ENCODE results near the gene GPX2. TPM values are rescaled to one million over a fixed set of nuclear protein-coding genes. Genes with fewer than 3 reads are reported as not detected.

Gene GPX2
- total RNA-seq, 2 donors from 2014 or later: 489 to 682 TPM

- DNase-seq: peak; percentile 51
- no peak overlapping the region for H3K4me3 ChIP-seq
Observed at GRCh38 chr14:64983439-64984310, 41.1 kb upstream of the GPX2 start.

GRCh38 chr14:64979336-64980074, 37.0 kb upstream of the GPX2 start:
- no peaks in the 10 kb centered on the region for H3K9me3 ChIP-seq
- no peaks in the 10 kb centered on the region for H3K27me3 ChIP-seq
- H3K36me3 ChIP-seq: no peaks in the 10 kb centered on the region
- H3K27ac ChIP-seq: no peak overlapping the region
- no peak overlapping the region for H3K4me3 ChIP-seq
- no peaks in the 10 kb centered on the region for H3K4me1 ChIP-seq
- DNase-seq: no peak
- H3K9ac ChIP-seq (ENCODE audit: low read depth in 2 of 2, low read length in 2 of 2): no peak overlapping the region
- no peak for TF ChIP-seq CTCF (IDR thresholded peaks at IDR 0.05)
- intact Hi-C loops (cut with DNase I): loop anchor here (5.0 to 10.0 kb wide), 2 partner anchors 65 to 152 kb away; partner anchors contain the start of gene CHURC1

More at GRCh38 chr14:64983439-64984310, 41.1 kb upstream of the GPX2 start:
- TF ChIP-seq CTCF (IDR thresholded peaks at IDR 0.05): peak; percentile 68
- Histone ChIP-seq H3K4me1 (peaks cover 9% of the 10 kb centered on the region), H3K27me3 (no peaks in the 10 kb centered on the region), H3K27ac (no peak overlapping the region), H3K9ac (ENCODE audit: low read depth in 2 of 2, low read length in 2 of 2) (no peak overlapping the region), H3K36me3 (no peaks in the 10 kb centered on the region), H3K9me3 (no peaks in the 10 kb centered on the region)
- intact Hi-C loops (cut with DNase I): loop anchor here (5.0 to 10.0 kb wide), 2 partner anchors 69 to 156 kb away; partner anchors contain the start of gene CHURC1

GRCh38 chr14:64974563-64974962, 32.0 kb upstream of the GPX2 start:
- peak overlapping the region in 1 of 2 donors; percentile 28 for H3K9ac ChIP-seq (ENCODE audit: low read depth in 2 of 2, low read length in 2 of 2)
- no peak overlapping the region for H3K27ac ChIP-seq
- H3K4me3 ChIP-seq: no peak overlapping the region
- intact Hi-C loops (cut with DNase I): no loop called here
- no peaks in the 10 kb centered on the region for H3K27me3 ChIP-seq
- no peak for TF ChIP-seq CTCF (IDR thresholded peaks at IDR 0.05)
- H3K9me3 ChIP-seq: no peaks in the 10 kb centered on the region
- H3K36me3 ChIP-seq: no peaks in the 10 kb centered on the region
- H3K4me1 ChIP-seq: no peaks in the 10 kb centered on the region
- DNase-seq: no peak

GRCh38 chr14:64973826-64974225, 31.3 kb upstream of the GPX2 start:
- Histone ChIP-seq H3K4me3 (no peak overlapping the region), H3K9ac (ENCODE audit: low read depth in 2 of 2, low read length in 2 of 2) (no peak overlapping the region), H3K27ac (no peak overlapping the region), H3K36me3 (no peaks in the 10 kb centered on the region), H3K4me1 (no peaks in the 10 kb centered on the region), H3K27me3 (no peaks in the 10 kb centered on the region), H3K9me3 (no peaks in the 10 kb centered on the region)
- no peak for DNase-seq
- no peak for TF ChIP-seq CTCF (IDR thresholded peaks at IDR 0.05)
- intact Hi-C loops (cut with DNase I): no loop called here

GRCh38 chr14:64973026-64973442, 30.5 kb upstream of the GPX2 start:
- Histone ChIP-seq H3K4me3 (no peak overlapping the region), H3K27ac (no peak overlapping the region), H3K9me3 (no peaks in the 10 kb centered on the region), H3K4me1 (no peaks in the 10 kb centered on the region), H3K9ac (ENCODE audit: low read depth in 2 of 2, low read length in 2 of 2) (no peak overlapping the region), H3K27me3 (no peaks in the 10 kb centered on the region), H3K36me3 (no peaks in the 10 kb centered on the region)
- intact Hi-C loops (cut with DNase I): no loop called here
- TF ChIP-seq CTCF (IDR thresholded peaks at IDR 0.05): no peak
- peak; percentile 30 for DNase-seq

Data from colonic mucosa (tissue), 4 donors.